Epithelial cell of prostate (primary cell): ENCODE results near the gene AGBL5.

ENCODE experiments used
- DNase-seq: peaks from one replicate; pipeline ENCODE4 v3.0.0-alpha.2; 2011; ENCODE audit warnings: low read depth, low spot score
- H3K27ac ChIP-seq: fragments of 450-650 bp; 2 replicates; pipeline ENCODE4 v1.5.1; 2017; ENCODE audit warnings: mild to moderate bottlenecking

The AGBL5 gene

DNA sequence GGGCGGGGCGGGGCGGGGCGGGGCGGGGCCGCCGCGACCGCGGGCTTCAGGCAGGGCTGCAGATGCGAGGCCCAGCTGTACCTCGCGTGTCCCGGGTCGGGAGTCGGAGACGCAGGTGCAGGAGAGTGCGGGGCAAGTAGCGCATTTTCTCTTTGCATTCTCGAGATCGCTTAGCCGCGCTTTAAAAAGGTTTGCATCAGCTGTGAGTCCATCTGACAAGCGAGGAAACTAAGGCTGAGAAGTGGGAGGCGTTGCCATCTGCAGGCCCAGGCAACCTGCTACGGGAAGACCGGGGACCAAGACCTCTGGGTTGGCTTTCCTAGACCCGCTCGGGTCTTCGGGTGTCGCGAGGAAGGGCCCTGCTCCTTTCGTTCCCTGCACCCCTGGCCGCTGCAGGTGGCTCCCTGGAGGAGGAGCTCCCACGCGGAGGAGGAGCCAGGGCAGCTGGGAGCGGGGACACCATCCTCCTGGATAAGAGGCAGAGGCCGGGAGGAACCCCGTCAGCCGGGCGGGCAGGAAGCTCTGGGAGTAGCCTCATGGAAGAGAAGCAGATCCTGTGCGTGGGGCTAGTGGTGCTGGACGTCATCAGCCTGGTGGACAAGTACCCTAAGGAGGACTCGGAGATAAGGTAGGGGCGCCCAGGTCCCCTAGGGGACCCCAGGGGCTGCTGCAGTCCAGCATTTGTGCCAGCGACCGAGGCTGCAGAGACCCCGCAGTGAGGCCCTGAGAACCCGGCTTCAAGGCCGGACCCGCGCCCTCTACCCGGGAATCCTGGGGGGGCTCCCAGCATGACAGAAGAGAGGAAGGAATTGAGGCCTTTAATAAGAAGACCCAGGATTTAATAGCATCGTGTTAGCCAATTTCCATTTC lies 35.5 kb downstream of the AGBL5 start, which contains the start of gene KHK:
Gene KHK, plus strand, starts transcription at position 49 of the 870 bp plus-strand sequence. Its CDS starts 488 bp downstream, at position 537.
- no peak for DNase-seq
- H3K27ac ChIP-seq = peak within 1 kb of the TSS; percentile 49

DNA sequence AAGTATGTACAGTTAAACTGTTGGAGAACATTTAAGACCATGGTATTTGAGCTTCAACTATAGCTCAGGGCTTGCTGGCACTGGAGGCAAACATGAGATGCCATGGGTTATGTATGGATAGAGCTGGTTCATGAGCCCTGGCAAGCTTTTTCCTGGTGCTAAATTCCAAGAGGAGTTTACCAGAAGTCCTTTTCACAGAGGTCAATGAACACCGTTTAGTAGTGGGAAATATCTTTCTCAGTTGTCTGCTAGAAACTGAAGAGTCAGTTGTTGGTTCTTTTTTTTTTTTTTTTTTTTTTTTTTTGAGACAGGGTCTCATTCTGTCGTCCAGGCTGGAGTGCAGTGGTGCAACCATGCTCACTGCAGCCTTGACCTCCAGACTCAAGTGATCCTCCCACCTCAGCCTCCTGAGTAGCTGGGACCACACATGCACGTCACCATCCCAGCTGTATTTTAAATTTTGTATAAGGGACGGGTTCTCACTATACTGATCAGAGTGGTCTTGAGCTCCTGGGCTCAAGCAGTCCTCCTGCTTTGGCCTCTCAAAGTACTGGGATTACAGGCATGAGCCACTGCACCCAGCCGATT lies 36.4 kb downstream of the AGBL5 start:
- DNase-seq = no peak

DNA sequence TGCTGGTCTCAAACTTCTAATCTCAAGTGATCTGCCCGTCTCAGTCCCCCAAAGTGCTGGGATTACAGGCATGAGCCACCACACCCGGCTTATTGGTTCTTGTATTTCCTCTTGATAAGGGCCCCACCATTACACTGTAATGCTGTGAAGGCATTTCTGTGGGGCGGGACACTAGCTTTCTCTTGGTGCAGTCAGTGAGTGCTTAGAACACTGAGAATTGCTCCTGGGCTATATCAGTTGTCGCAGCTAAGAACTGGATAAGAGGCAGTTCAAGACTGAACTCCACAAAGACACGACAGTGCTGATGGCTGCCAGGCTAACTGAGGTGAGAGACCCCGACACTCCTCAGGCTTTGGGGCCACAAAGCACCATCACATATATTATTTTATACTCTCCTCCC lies 37.2 kb downstream of the AGBL5 start:
- no peak for DNase-seq
- no peak overlapping the region for H3K27ac ChIP-seq

More for the DNA sequence above, 36.4 kb downstream of the AGBL5 start:
- no peak overlapping the region for H3K27ac ChIP-seq

DNA sequence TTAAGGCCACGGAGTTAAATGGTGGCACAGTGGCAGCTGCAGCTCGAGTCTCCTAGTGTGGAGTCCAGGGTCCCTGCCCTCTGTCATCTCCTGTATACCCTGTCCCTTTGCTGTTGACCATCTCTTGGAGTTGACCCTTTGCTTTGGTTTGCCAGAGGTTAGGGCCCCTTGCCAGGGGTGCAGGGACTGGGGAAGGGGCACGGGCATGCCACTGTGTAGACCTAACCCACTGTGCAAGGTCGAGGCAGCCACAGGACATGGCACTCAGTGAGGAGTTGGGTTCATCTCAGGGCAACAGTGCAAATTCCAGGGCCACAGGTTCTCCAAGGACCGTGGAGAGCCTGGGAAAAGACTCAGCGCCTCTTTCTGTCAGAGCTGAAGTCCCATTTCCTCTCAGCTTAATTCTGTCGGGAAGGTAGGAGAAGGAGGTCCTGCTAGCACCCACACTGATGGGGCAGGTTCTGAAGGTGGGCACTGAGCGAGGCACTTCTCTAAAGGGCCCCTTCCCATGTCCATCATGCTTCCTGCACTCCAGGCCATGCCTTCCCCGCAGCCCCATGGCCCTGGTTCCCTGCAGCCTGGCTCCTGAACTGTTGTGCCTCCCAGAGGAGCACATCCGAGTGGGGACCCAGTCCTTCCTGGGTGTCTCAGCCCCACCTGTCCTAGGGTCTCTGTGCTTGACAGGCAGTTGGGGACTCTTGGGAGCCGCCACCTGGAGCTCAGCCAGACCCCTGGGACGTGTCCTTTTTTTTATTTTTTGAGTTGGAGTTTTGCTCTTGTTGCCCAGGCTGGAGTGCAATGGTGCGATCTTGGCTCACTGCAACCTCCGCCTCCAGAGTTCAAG lies 37.9 kb downstream of the AGBL5 start:
- no peak for DNase-seq
- no peak overlapping the region for H3K27ac ChIP-seq

DNA sequence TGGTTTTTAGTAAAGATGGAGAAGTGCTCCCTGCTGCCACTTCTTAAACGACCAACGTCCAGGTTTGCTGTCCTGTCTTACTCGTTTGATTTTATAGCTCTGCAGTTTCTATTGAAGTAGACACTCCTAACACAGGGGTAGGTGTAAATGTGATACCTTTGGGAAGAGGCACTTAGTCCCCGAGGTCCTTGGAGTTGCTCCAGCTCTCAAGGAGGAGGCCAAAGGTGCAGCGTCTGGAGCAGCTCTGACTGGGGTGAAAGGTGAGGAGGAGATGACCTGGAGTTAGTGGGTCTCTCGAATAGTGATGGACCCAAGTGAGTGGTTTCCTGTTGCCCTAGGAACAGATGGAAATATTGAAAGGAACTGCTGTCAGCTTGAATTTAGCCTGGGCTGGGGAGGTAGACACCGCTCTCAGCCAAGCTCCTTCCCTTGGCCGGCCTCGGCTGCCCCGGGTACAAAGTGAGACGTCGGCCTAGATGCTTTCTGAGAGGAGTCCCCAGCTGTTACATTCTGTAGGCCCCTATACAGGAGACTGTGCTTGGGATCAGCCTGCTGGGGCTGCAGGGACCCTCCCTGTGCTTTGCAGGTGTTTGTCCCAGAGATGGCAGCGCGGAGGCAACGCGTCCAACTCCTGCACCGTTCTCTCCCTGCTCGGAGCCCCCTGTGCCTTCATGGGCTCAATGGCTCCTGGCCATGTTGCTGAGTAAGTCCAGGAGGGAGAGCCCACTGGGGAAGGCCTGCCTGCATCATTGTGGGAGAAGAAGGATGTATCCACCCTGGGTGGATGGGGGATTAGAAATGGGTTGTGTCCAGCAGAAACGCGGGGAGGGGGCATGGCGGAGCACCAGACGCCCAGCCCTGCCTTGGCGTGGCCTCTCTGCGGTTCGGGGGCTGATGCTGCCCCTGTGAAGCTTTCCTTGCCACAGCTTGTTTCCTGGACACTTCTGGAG lies 40.6 kb downstream of the AGBL5 start:
- no peak for DNase-seq
- H3K27ac ChIP-seq = no peak overlapping the region

DNA sequence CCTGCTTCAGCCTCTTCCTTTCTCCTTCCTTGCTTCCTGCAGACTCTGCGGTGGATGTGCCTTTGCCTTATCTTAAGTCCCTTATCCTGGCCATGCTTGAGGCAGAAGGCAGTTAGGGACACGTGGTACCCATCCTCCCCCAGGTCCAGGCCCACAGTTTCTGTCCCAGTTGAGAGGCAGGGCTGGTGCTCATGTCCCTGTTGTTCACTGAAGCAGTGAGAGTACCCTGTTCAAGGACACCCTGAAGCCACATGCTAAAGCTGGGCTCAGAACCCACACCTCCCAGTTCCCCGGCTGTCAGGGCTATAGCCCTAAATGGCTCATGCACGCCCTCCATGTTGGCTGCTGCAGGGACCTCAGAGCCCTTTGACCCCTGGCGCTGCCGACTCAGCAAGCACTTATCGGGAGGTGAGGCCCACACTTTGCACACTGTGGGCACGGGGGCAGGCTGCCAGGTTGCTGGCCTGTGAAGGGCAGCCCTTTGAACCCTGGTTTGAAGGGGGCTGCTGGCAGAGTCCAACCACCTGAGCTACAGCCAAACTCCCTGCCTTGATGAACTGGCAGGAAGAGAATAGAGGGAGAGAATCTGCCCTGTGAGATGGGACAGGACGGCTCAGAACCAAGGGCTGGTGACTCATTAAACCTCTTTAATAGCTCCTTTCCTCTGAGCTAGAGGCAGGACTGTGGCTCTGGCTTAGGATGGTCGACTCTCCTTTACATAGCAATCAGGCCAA lies 41.4 kb downstream of the AGBL5 start:
- no peak overlapping the region for H3K27ac ChIP-seq
- DNase-seq = no peak

DNA sequence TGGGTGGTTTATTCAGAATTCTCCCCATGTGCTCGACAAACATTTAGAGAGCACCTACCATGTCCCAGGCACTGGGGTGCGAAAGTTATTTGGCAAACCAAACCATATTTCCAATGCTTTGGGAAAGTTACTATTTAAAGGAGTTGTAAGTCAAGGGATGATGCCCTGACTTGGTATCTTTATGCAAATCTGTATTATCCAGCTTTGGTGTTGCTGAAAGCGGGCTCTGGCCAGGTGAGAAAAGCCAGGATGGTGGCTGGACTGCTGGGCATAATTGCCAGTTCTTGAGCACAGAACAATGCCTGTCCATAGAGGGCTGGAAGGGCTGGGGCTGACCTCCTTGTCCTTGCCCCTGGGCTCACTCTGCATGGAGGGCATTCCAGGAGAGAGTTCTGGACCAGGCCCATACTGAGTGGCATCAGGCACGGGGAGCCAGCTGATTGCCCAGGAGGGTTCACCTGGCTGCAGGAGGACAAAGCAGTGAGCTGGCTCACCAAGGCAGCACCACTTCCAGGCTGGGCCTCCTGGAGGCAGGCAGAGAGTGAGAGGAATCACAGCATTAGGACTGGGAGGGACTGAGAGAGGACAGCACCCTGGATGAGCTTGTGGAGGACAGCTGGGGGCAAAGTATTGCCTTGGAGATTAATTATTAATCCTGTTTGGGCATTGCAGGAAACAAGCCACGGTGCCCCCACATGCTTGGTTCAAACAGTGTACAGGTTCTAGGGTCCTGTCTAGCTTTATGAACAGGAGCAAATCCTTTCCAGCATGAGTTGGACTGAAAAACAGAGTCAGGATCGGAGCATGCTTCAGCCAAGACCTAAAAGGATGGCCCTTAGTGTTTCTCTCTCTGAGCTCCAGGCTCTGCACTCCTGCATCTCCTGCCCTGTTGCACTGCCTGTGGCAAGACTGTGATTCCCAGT lies 42.2 kb downstream of the AGBL5 start:
- no peak overlapping the region for H3K27ac ChIP-seq
- DNase-seq = no peak

DNA sequence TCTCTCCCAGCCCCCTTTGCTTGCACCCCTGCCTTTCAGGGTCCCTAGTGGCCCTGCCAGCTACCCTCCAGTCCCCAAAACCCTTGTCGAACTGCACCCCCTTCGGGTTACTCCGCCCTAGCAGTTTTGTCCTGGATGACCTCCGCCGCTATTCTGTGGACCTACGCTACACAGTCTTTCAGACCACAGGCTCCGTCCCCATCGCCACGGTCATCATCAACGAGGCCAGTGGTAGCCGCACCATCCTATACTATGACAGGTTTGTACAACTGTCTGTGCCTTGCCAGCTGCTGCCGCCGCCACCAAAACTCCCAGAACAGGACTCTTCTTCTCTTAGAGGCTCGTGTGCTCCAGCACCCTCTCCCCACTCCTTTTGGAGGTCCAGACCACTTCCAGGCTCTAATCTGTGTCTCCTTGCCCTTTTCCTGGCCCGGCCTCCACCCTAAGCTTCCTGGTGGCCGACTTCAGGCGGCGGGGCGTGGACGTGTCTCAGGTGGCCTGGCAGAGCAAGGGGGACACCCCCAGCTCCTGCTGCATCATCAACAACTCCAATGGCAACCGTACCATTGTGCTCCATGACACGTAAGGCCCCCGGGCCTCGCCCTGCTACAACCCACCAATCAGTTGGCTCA lies 43.0 kb downstream of the AGBL5 start:
- DNase-seq = no peak
- no peak overlapping the region for H3K27ac ChIP-seq

DNA sequence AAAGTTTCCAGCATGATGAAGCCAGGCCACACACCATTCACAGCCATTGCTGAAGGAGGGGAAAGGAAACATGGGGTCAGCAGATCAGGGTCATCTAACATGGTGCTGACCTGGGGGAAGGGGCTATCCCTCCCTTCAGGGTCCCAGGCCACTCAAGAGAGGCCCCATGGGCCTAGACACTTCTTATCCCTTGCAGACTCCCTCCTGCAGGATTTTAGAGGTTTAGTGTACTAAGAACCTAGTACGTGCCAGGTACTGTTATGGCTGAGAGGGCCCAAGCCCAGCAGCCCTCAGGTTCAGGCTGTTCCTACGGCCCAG lies 43.9 kb downstream of the AGBL5 start:
- no peak for DNase-seq
- H3K27ac ChIP-seq = no peak overlapping the region

DNA sequence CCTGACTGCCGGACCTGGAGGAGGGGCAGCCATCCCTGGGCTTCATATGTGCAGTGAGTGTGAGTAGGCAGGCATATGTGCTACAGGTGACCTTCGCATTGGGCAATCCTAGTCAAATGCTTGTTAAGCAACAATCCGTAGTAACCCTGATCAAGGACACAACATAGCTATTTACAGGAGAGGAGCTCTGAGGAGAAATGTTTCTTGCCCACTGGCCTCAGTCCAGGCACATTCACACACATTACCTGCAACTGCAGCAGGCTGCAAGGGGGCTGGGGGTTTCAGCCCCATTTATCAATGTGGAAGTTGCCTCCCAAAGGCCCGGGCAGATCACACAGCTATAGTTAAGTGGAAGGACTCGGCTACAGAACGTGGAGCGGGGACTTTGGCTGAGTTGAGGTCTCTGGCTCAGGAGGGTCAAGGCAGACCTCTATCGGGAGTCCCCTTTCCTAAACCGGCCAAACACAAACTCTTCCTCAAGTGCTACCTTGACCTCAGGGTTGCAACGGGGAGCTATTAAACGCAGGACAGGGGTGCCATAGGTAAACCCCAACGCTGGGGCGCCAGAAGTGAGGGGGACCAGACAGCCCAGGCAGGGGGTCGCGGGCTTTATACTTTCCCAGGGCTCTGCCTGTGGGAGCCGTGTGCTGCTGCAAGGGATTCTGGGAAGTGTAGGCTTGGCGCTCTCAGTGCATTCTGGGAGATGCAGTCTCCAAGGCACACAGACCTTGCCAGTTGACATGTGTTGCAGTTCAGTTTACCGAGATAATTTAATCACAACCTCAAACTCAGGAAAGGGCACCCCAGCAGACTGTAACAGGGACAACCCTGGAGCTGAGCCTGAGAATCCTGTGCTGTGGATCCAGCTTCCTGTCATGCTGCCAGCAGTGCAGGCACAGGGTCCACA lies 44.5 kb downstream of the AGBL5 start:
- DNase-seq = no peak
- no peak overlapping the region for H3K27ac ChIP-seq

DNA sequence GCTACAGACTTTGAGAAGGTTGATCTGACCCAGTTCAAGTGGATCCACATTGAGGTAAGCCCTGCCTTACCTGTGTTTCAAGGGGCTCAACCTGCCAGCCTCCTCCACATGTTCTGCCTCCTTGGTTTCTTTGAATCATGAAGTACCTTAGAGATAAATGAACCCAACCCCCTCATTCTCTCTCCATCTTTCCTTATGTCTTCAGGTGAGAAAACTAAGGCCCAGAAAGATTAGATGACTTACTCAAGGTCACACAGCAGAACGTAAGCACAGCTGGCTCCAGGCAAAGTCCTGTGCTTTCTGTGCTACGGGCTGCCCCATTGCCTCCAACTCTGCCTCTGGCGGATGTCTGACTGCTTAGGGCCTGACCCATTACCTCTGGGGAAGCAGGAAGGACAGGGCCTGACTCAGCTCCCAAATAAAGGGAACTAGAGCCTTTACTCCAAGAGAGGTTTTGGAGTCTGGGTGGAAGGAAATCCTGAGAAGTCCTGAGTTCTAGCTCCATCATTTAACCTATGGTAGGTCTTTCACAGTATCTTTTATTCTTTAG lies 45.4 kb downstream of the AGBL5 start:
- DNase-seq = no peak
- H3K27ac ChIP-seq = no peak overlapping the region

DNA sequence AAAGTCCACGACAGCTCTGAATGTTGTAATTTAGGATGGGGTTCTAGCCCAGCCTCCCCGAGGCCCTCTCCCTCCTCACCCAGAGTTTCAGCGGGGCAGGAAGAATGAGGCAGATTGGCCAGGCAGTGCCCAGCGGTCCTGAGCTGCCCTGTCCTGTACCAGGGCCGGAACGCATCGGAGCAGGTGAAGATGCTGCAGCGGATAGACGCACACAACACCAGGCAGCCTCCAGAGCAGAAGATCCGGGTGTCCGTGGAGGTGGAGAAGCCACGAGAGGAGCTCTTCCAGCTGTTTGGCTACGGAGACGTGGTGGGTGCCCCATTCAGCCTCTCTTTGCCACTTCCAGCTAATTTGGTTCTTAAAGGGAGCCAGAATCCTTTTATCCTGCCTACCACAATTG lies 45.9 kb downstream of the AGBL5 start:
- H3K27ac ChIP-seq = no peak overlapping the region

DNA sequence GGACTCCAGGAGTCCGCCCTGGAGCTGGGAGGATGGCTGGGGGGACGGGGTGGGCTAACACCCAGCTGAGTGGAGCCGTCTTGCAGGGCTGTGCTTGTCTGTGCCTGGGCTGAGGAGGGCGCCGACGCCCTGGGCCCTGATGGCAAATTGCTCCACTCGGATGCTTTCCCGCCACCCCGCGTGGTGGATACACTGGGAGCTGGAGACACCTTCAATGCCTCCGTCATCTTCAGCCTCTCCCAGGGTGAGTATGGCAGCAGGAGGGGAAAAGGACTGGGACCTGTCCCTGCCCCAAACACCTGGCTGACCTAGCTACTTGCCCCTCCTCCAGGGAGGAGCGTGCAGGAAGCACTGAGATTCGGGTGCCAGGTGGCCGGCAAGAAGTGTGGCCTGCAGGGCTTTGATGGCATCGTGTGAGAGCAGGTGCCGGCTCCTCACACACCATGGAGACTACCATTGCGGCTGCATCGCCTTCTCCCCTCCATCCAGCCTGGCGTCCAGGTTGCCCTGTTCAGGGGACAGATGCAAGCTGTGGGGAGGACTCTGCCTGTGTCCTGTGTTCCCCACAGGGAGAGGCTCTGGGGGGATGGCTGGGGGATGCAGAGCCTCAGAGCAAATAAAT lies 48.0 kb downstream of the AGBL5 start:
- no peak for DNase-seq
- no peak overlapping the region for H3K27ac ChIP-seq

More for the DNA sequence above, 45.9 kb downstream of the AGBL5 start:
- DNase-seq = no peak

DNA sequence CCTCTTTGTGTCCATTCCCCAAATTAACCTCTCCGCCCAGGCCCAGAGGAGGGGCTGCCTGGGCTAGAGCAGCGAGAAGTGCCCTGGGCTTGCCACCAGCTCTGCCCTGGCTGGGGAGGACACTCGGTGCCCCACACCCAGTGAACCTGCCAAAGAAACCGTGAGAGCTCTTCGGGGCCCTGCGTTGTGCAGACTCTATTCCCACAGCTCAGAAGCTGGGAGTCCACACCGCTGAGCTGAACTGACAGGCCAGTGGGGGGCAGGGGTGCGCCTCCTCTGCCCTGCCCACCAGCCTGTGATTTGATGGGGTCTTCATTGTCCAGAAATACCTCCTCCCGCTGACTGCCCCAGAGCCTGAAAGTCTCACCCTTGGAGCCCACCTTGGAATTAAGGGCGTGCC lies 48.6 kb downstream of the AGBL5 start:
- DNase-seq = no peak
- H3K27ac ChIP-seq = no peak overlapping the region

DNA sequence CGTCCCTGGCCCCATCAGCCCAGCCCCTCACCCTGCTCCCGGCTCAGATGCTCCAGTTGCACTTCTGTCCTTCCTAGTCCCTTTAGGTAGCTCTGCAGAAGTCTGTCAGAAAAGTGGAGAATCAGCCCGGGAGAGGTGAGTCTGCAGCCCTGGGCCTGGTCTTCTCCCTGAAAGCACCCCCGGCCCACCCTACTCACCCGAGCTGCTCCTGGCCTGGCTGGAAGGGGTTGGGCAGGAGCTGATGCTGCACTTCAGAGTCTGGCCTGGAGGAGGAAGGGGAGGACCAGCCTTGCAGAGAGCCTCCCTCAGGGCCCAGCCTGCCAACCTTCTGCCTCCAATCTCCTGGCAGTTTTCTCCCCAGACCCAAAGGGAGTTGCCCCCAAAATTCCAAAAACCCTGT lies 50.9 kb downstream of the AGBL5 start:
- DNase-seq = no peak
- H3K27ac ChIP-seq = no peak overlapping the region

DNA sequence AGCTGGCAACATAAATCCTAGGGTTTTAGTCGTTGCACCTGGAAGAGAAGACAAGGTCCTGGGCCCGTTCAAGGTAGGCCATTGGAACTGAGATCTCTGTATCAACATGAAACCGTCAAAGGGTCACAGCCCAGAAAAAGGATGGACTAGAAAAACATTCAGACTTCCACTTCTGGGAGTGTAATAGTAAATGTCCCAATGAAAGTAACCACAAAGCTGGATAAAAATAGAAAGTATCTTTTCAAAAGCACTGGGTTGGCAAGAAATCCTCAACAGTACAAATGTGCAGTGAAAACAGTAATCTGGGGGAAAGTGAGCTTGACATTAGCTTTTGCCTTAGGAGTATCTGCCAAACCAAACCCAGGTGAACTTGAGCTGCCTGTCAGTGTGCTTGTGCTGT lies 54.5 kb downstream of the AGBL5 start:
- DNase-seq = no peak
- no peak overlapping the region for H3K27ac ChIP-seq
